Mucosa of descending colon (tissue), 3 donors: ENCODE data around the gene PRAMEF7. TPM values are rescaled to one million over a fixed set of nuclear protein-coding genes. Genes with fewer than 3 reads are reported as not detected.
"Not testable (repeated sequence)": the region's sequence is repeated elsewhere in the genome, so short reads cannot be mapped to it uniquely, and the experiment has no call there.

Source experiments
- ATAC-seq: fragments of 200-7000 bp; cut with Tn5 transposase; one replicate; pipeline ENCODE4 v1.9.1; 2020; ENCODE audit warnings: mild to moderate bottlenecking, moderate library complexity
- DNase-seq, 3 donors: peaks; one replicate each; pipeline ENCODE4 v3.0.0-alpha.2; 2020
- H3K36me3 ChIP-seq: fragments of 200-600 bp; one replicate; pipeline ENCODE4 v1.8.0; 2021; ENCODE audit warnings: low read depth, mild to moderate bottlenecking
- H3K4me1 ChIP-seq: fragments of 200-600 bp; one replicate; pipeline ENCODE4 v1.8.0; 2021; ENCODE audit warnings: low read depth, mild to moderate bottlenecking
- H3K4me3 ChIP-seq: fragments of 200-600 bp; one replicate; pipeline ENCODE4 v1.8.0; 2021; ENCODE audit warnings: mild to moderate bottlenecking
- H3K9me3 ChIP-seq: fragments of 200-600 bp; one replicate; pipeline ENCODE4 v1.8.0; 2021; ENCODE audit warnings: mild to moderate bottlenecking
- intact Hi-C, 2 donors: fragments of 100-400 bp; cut with DNase I in 1 of 2; cut with micrococcal nuclease in 1 of 2; formaldehyde crosslinking; loops; one replicate each; pipeline versions ENCODE4 v1.11.0 to v1.11.1; 2022; cut with DNase I, micrococcal nuclease
- long read RNA-seq, 2 donors: library from polyadenylated mRNA; unstranded; transcript quantifications; one replicate each; pipeline ENCODE4 v2.0.0, GENCODE V29; 2019 to 2021
- total RNA-seq, 3 donors: library from RNA; stranded (reverse); fragmentation: NEBNext Ultra II Directional in 2 of 3; extraction: Animal tissue kit (Norgen Biotek cat#: 25700) in 2 of 3; gene quantifications; one replicate each; pipeline versions ENCODE4 v1.2.1 to v1.2.4, GENCODE V29; 2021 to 2023
- donor health status: DM: no; HTN: no; CAD: no; lungs with moderate emphysema.
- donor health status: DM: no; HTN: no; CAD: no.
- donor health status: DM: no; HTN: yes; CAD: no.

The PRAMEF7 gene
- total RNA-seq = not detected
- long read RNA-seq, donor 1 = 0 reads
- long read RNA-seq, donor 2 = 0 reads

DNA sequence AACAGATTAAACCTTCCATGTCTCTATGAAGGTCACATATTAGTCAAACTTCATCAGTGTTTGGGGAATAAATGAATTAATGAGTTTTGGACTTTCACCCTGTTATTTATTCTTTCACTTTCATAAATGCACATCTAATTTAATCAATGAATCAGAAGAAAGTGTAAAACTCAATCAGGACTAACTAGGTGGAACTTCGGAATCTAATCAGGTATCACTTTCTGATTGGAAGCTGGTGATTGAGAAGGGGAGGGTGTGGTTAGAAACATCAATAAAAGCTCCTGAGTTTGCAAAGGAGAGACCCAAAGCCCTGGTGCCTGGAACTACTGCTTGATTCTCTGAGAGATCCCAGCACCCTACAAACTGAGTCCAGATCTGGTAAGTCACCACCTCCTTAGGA, at the start of gene PRAMEF7:
PRAMEF7 (plus strand) TSS at position 301 of the 400 bp plus-strand sequence. CDS start 1,083 bp downstream, outside the sequence.
- H3K36me3 ChIP-seq, ATAC-seq, H3K4me3 ChIP-seq, H3K4me1 ChIP-seq, DNase-seq, intact Hi-C loops, H3K9me3 ChIP-seq: not testable (repeated sequence)

DNA sequence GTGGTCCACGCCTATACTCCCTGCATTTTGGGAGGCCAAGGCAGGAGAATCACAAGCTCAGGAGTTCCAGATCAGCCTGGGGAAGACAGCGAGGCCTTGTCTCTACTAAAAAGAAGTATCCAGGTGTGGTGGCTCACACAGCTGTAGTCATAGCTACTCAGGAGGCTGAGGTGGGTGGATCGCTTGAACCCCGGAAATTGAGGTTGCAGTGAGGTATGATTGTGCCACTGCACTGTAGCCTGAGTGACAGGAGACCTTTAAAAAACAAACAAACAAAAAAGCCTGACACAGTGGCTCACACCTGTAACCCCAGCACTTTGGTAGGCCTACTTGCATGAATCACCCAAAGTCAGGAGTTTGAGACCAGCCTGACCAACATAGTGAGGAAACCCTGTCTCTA, 38.0 kb upstream of the PRAMEF7 start:
- not testable (repeated sequence) for DNase-seq

DNA sequence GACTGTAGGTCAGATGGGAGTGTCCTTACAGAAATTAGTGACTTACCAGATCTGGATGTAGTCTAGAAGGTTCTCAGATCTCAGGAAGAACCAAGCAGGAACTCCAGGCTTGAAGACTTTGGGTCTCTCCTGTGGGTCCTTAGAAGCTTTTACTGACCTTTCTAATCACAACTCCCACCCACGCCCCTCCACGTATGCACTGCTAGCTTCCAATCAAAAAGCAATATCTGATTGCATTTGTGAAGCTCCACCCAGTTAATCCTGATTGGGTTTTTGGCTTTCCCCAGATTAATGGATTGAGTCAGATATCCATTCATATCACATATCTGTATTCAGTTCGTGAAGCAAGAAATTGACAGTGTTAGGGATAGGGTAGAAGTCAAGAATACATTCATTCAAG, 30.3 kb upstream of the PRAMEF7 start, which contains the start of gene PRAMEF4:
PRAMEF4 (minus strand) TSS at position 101 of the 400 bp plus-strand sequence. CDS start 2,807 bp downstream, outside the sequence.
- H3K9me3 ChIP-seq, DNase-seq, H3K4me1 ChIP-seq, intact Hi-C loops, ATAC-seq, H3K4me3 ChIP-seq, H3K36me3 ChIP-seq: not testable (repeated sequence)

More for the DNA sequence above, 38.0 kb upstream of the PRAMEF7 start:
- ATAC-seq, H3K36me3 ChIP-seq, H3K4me3 ChIP-seq, H3K4me1 ChIP-seq, intact Hi-C loops, H3K9me3 ChIP-seq: not testable (repeated sequence)

DNA sequence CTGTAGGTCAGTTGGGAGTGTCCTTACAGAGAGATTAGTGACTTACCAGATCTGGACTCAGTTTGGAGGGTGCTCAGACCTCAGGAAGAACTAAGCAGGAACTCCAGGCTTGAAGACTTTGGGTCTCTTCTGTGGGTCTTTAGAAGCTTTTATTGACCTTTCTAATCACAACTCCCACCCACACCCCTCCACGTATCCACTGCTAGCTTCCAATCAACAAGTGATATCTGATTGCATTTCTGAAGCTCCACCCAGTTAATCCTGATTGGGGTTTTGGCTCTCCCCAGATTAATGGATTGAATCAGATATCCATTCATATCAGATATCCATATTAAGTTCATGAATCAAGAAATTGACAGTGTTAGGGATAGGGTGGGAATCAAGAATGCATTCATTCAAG, 18.2 kb upstream of the PRAMEF7 start, which contains the start of gene PRAMEF10:
PRAMEF10 (minus strand) TSS at position 101 of the 400 bp plus-strand sequence. CDS start 2,423 bp downstream, outside the sequence.
- H3K9me3 ChIP-seq, H3K36me3 ChIP-seq, intact Hi-C loops, H3K4me3 ChIP-seq, DNase-seq, ATAC-seq, H3K4me1 ChIP-seq: not testable (repeated sequence)

DNA sequence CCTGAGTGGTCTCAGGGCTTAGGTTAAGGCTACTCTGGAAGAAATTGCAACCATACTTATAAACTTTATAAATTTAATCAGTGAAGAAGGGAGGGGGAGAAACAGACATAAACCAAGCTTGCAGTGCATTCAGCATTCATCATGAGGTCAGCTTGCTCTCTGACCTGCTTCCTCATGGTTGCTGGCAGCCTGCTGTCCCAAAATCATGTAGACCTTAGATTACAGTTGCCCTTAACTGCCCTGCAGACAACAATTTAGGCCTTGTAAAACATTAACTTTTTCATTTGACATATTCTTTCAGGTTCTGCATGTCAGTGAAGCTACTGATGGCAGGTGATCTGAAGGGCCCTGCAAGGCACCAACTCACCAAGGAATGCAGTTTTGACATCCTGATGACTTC, 17.2 kb upstream of the PRAMEF7 start:
- DNase-seq, H3K4me1 ChIP-seq, intact Hi-C loops: not testable (repeated sequence)

DNA sequence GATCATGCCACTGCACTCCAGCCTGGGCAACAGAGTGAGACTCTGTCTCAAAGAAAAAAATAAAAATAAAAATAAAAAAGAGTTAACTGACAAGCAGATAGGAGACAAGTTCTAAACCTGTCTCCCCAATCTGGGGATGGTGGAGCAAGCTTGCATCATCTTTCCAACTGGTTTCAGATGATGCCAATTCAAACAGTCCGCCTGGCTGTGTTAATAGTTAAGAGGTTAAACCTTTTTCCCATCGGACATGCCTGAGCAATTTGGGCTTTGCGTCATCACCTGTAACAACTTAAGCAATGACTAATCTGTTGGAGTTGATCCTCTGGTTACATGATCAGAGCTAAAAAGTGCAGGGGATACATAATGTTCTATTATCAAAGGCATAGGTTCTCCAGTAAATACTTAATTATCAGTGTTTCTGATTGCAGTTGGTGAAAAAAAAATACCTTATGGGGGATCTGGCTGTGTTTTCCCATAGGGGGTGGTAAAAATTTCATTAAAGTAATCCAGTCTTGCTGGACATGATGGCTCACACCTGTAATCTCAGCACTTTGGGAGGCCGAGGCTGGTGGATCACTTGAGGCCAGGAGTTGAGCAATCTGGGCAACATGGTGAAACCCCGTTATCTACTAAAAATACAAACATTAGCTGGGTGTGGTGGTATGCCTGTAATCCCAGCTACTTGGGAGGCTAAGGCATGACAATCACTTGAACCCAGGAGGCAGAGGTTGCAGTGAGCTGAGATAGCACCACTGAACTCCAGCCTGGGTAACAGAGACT, 12.4 kb upstream of the PRAMEF7 start:
- H3K4me1 ChIP-seq, DNase-seq, H3K36me3 ChIP-seq, H3K9me3 ChIP-seq, intact Hi-C loops, H3K4me3 ChIP-seq, ATAC-seq: not testable (repeated sequence)

More for the DNA sequence above, 17.2 kb upstream of the PRAMEF7 start:
- not testable (repeated sequence) for H3K9me3 ChIP-seq, H3K36me3 ChIP-seq, ATAC-seq, H3K4me3 ChIP-seq

DNA sequence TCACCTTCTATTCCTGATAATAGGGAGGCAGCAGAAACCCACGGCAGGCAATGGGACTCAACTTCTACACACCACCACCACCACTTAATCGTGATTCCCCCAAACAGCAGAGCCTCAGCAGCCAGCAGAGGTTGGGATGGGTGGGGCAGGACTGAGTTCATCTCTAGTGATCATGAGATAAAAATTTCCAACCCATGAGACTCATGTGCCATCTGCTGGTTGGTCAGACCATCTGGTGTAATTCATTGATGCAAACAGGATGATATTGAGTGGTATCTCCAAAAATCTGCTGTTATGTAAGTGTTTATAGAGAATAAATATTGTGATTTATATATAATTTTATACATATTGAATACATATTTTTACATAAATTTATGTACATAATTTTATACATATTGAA, 5.3 kb downstream of the PRAMEF7 start:
- ATAC-seq, H3K4me1 ChIP-seq, H3K36me3 ChIP-seq, intact Hi-C loops, H3K9me3 ChIP-seq, H3K4me3 ChIP-seq, DNase-seq: not testable (repeated sequence)

DNA sequence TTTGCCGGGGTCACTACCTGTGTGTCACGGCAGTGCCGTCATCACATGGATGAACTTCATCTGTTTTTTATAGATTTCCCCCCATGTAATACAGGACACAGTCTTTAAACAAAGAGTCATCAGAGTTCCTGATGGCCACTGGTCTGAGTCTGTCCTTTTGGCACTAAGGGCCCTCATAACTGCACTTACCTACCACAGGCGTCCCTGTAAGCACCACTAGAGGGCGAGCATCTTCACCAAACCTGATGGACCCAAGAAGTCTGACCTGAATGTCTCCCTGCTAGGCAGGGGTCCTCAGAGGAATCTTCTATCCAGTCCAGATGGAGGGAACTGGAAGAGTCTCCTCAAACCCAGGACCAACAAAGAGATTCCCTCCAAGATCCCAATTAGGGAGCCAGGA, 8.0 kb downstream of the PRAMEF7 start:
- DNase-seq, H3K9me3 ChIP-seq, H3K4me3 ChIP-seq, intact Hi-C loops, H3K4me1 ChIP-seq, ATAC-seq, H3K36me3 ChIP-seq: not testable (repeated sequence)

DNA sequence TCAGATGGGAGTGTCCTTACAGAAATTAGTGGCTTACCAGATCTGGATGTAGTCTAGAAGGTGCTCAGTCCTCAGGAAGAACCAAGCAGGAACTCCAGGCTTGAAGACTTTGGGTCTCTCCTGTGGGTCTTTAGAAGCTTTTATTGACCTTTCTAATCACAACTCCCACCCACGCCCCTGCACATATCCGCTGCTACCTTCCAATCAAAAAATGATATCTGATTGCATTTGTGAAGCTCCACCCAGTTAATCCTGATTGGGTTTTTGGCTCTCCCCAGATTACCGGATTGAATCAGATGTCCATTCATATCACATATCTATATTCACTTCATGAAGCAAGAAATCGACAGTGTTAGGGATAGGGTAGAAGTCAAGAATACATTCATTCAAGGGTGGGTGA, 31.1 kb downstream of the PRAMEF7 start, which contains the start of gene PRAMEF6:
PRAMEF6 (minus strand) TSS at position 101 of the 400 bp plus-strand sequence. CDS start 5,062 bp downstream, outside the sequence.
- DNase-seq, H3K9me3 ChIP-seq, ATAC-seq, H3K4me1 ChIP-seq, H3K4me3 ChIP-seq, intact Hi-C loops, H3K36me3 ChIP-seq: not testable (repeated sequence)

Other genes starting within 250 kb of the PRAMEF7 start
- gene AADACL3, start 200.5 kb upstream of the PRAMEF7 start, total RNA-seq = not detected
- not detected for gene CFAP107, start 170.4 kb upstream of the PRAMEF7 start, total RNA-seq
- not detected for gene PRAMEF12, start 142.9 kb upstream of the PRAMEF7 start, total RNA-seq
- not detected for gene PRAMEF1, start 125.2 kb upstream of the PRAMEF7 start, total RNA-seq
- not detected for gene PRAMEF11, start 85.2 kb upstream of the PRAMEF7 start, total RNA-seq
- gene HNRNPCL1, start 67.9 kb upstream of the PRAMEF7 start, total RNA-seq = not detected
- not detected for gene PRAMEF2, start 59.5 kb upstream of the PRAMEF7 start, total RNA-seq
- gene PRAMEF4, start 30.4 kb upstream of the PRAMEF7 start, total RNA-seq = not detected
- not detected for gene PRAMEF10, start 18.3 kb upstream of the PRAMEF7 start, total RNA-seq
- not detected for gene PRAMEF6, start 31.0 kb downstream of the PRAMEF7 start, total RNA-seq
- gene PRAMEF27, start 140.0 kb downstream of the PRAMEF7 start, total RNA-seq = not detected
- not detected for gene HNRNPCL3, start 144.2 kb downstream of the PRAMEF7 start, total RNA-seq
- gene PRAMEF25, start 154.2 kb downstream of the PRAMEF7 start, total RNA-seq = not detected
- gene HNRNPCL2, start 200.2 kb downstream of the PRAMEF7 start, total RNA-seq = not detected
- gene PRAMEF26, start 239.4 kb downstream of the PRAMEF7 start, total RNA-seq = not detected
- gene HNRNPCL4, start 249.0 kb downstream of the PRAMEF7 start, total RNA-seq = not detected